Dedifferentiated amniotic fluid mesenchymal stem cell (primary cell): ENCODE data around the gene CST6.

Source experiments
- DNase-seq: peaks from one replicate; pipeline ENCODE4 v3.0.0-alpha.2; 2016; ENCODE audit errors: extremely low spot score

Gene CST6

GRCh38 chr11:66047541-66048365 lies 35.9 kb downstream of the CST6 start:
- DNase-seq: no peak

GRCh38 chr11:66048547-66049323 lies 36.9 kb downstream of the CST6 start, which contains the start of gene GAL3ST3:
GAL3ST3 (minus strand) TSS chr11:66049161; CDS start chr11:66045415, 3,746 bp downstream.
- no peak for DNase-seq

- DNase-seq: no peak
These were observed 38.9 kb downstream of the CST6 start for GRCh38 chr11:66050581-66051231.

- DNase-seq: no peak
These were observed 39.6 kb downstream of the CST6 start for GRCh38 chr11:66051371-66051765.

- peak; percentile 91 for DNase-seq
These were observed 40.2 kb downstream of the CST6 start, which contains the start of gene SF3B2 for GRCh38 chr11:66051766-66052663. SF3B2 (plus strand) TSS chr11:66052364; CDS start chr11:66052385, 21 bp downstream.

GRCh38 chr11:66052664-66052982 lies 40.8 kb downstream of the CST6 start:
- no peak for DNase-seq

GRCh38 chr11:66055021-66055420 lies 43.2 kb downstream of the CST6 start:
- DNase-seq: no peak

- no peak for DNase-seq
These were observed 44.7 kb downstream of the CST6 start for GRCh38 chr11:66056501-66056900.

GRCh38 chr11:66059966-66060680 lies 48.3 kb downstream of the CST6 start:
- DNase-seq: no peak

- no peak for DNase-seq
These were observed 49.5 kb downstream of the CST6 start for GRCh38 chr11:66061268-66061667.

- no peak for DNase-seq
These were observed 50.6 kb downstream of the CST6 start for GRCh38 chr11:66062408-66062807.
